ENCODE measurements around the gene TIMP4.

The TIMP4 gene

DNA sequence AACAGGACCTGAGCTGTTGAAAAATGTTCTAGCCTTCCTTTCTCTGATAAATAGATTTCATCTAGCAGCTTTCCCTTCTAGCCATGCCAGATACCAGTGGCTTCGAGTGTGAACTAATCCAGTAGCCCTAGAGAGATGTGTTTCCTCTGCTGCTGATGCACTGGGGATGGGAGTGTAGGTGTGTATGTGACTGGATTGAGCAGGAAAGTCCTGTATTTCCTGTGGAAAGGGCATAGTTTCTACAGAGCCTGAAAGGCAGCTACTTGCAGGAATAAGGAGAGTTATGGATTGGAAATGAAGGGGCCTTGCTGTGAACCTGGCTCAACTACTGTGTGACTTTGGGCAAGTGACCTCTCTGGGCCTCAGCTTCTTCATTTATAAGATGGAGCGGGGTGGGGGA lies 8.6 kb downstream of the TIMP4 start:
- no peak overlapping the region for H3K27ac ChIP-seq
- DNase-seq (ENCODE audit: low read depth, low spot score): no peak

DNA sequence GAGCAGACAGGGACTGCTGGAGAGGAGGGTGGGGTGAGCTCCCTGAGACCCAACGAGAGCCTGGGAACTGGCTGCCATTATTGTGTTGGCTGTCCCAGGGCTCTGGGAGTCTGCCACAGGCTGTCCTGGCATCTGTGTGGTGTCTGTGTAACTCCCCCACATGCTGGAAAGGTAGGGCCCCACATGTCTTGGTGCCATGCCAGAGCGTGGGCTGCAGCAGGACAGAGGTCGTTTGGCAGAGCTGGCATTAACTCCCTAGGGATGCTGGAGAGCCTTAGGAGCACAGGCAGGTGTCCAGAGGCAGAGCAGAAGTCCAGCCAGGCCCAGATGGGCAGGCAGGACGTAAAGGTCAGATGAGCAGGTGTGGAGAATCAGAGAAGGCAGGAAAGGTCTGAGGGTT lies 9.7 kb downstream of the TIMP4 start:
- no peak overlapping the region for H3K27ac ChIP-seq
- no peak for DNase-seq (ENCODE audit: low read depth, low spot score)

- no peak for DNase-seq (ENCODE audit: low read depth, low spot score)
- no peak overlapping the region for H3K27ac ChIP-seq
Observed at GRCh38 chr3:12148183-12148940, 10.3 kb downstream of the TIMP4 start.

DNA sequence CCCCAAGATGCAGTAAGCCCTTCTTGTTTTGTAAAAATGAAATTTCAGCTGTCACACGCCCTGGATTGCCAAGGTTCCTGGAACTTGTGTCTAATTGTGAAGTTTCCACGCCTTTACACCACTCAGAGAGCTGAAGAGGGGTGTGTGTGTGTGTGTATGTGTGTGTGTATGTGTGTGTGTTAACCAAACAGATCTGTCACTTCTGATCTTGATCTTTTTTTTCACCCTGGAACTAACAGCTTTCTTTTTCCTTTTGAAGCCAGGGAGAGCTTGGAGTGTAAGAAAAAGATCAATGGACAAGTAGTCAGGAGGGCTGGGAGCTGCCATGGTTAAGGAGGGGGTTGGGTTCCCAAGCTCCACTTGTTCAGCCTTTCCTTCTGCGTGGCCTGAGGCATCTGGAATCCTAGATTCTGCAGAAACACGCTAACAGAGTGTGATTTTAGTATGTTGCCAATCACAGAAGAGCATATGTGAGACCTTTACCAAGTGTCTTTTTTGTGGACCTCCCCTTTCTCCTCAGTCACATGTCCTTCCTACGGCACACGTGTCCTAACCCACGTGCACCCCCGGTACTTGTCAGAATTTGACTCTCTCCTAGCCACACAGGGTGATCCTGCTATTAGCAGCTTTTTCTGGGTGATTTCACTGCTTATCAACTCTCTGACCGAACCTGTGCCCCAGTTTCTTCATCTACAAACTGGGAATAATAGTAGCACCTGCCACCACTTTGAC lies 11.5 kb downstream of the TIMP4 start:
- DNase-seq (ENCODE audit: low read depth, low spot score): no peak
- no peak overlapping the region for H3K27ac ChIP-seq

DNA sequence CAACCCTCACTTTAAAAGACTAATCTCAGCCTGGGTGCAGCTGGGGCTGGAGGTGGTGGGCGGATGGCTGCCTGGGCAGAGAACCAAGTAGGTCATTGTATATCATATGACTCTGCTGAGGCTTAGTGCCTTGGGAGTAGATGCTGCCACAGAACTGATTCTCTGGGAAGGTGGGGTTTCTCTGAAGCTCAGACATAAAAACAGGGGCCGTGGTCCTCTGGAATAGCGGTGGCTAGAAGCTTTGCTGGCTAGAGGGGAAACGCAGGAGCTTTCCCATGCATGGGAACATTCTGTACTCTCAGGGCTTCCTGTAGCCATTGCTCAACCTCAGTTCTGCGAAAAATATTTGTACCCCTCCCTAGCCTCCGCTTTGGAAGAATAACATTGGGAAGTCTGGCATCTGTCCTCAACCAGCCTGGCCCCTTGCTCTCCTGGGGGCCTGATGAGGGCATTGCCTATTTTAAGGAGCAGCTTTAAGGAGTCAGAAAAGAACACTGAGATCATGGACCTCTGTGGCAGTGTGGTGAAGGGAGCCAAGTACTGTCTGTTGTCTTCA lies 14.7 kb downstream of the TIMP4 start:
- DNase-seq (ENCODE audit: low read depth, low spot score): no peak
- H3K27ac ChIP-seq: no peak overlapping the region

GRCh38 chr3:12142476-12142875 lies 16.2 kb downstream of the TIMP4 start:
- DNase-seq (ENCODE audit: low read depth, low spot score): no peak
- no peak overlapping the region for H3K27ac ChIP-seq

DNA sequence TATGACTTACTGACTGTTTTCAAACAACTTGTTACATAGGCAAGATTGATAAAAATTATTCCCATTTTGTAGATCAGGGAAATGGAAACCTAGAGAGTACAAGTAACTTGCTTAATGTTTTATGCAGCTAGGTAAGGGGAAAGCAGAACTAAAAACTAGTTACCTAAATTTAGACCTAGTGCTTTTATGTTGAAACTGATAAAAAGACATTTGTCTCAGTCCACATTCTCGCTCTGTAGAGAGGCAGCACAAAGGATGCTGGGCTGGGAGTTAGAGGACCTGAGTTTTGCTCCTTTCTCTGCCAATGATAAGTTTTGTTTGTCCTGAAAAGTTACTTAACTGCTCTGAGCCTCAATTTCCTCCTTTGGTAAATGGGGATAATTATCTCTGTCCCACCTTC lies 17.4 kb downstream of the TIMP4 start:
- no peak overlapping the region for H3K27ac ChIP-seq
- no peak for DNase-seq (ENCODE audit: low read depth, low spot score)

- DNase-seq (ENCODE audit: low read depth, low spot score): no peak
- H3K27ac ChIP-seq: no peak overlapping the region
Observed at GRCh38 chr3:12139111-12139511, 19.6 kb downstream of the TIMP4 start.

- no peak for DNase-seq (ENCODE audit: low read depth, low spot score)
- no peak overlapping the region for H3K27ac ChIP-seq
Observed at GRCh38 chr3:12138044-12138443, 20.7 kb downstream of the TIMP4 start.

DNA sequence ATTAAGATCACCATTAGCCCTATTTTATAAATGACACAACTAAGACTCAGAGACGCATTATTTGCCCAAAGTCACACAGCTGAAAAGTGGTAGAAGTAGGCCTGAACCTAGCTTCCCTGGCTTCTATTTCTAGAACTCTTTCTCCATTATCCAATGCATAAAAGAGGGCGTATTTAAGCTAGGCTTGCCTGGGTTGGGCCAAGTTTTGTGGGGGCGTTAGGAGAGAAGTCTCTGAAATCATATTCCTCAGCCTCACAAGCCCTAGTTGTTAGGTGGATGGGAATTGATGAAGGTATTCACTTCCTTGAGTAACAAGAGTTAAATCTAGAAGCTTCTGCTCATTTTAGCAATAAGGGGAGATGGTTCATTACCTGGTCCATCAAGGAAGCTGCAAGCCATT lies 22.3 kb downstream of the TIMP4 start:
- H3K27ac ChIP-seq: no peak overlapping the region
- DNase-seq (ENCODE audit: low read depth, low spot score): no peak

GRCh38 chr3:12135029-12135657 lies 23.6 kb downstream of the TIMP4 start:
- DNase-seq (ENCODE audit: low read depth, low spot score): no peak
- H3K27ac ChIP-seq: no peak overlapping the region

- no peak for DNase-seq (ENCODE audit: low read depth, low spot score)
- H3K27ac ChIP-seq: no peak overlapping the region
Observed at GRCh38 chr3:12132881-12133280, 25.8 kb downstream of the TIMP4 start.

DNA sequence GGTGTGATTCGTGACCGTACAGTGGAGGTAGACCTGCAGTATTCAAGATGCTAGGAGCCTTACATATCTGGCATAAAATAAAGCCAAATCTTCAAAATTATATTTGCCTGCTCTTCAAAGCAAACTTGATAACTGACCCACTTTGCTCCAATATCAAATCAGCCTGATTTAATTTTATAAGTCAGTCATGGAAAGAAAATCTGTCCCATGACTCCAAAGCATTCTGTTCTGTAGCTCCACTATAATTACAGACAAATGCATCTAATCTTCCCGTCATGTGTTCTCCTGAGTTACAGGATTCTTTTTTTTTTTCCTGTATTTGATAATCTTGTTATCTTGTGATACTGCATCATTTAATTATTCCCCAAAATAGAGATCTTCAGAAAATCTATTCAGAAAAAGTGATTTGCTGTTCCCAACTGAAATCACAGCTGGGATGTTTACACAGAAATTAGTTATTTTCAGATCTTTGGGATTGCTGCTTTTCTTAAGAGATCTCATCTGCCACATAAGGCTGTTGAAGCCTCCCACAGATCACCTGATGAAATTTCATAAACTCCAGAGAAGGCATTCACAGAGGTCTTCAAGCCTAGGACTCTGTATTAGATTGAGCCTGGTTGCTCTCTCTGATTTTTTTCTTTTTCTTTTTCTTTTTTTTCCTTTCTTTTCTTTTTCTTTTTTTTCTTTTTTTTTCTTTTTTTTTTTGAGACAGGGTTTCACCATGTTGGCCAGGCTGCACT lies 27.2 kb downstream of the TIMP4 start:
- H3K27ac ChIP-seq: no peak overlapping the region
- DNase-seq (ENCODE audit: low read depth, low spot score): no peak

DNA sequence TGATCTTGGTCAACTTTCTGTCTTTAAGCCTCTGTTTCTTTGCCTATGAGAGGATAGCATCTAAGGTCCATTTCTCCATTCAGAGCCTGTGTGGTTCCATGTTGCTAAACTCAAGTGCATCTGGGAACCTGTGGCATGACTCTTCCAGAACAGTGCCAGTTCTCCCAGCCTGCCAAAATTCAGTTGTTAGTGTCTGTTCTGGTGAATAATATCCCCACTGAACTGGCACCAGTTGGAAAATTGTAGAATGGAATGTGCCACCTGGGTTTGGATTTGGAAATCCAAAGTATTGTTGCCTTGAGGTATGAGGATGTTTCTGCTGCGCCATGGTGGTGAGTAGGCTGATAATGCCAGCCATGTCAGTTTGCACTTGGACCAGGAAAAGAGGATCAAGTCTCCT lies 31.3 kb downstream of the TIMP4 start:
- H3K27ac ChIP-seq: no peak overlapping the region
- no peak for DNase-seq (ENCODE audit: low read depth, low spot score)

- no peak overlapping the region for H3K27ac ChIP-seq
- no peak for DNase-seq (ENCODE audit: low read depth, low spot score)
Observed at GRCh38 chr3:12125772-12126171, 32.9 kb downstream of the TIMP4 start.

DNA sequence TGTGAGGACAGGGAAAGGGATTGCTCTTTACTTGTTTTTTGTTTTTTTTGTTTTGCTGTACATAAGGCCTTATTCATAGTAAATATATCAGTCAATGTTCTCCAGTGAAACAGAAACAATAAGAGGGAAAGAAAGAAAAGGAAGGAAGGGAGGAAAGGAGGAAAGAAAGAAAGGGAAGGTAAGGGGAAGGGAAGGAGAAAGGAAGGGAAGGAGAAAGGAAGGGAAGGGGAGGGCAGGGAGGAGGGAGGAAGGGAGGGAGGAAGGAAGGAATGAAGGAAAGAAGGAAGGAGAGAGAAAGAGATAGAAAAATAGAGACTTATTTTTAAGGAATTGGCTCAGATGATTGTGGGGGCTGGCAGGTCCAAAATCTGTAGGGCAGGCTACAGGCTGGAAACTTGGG lies 37.2 kb downstream of the TIMP4 start:
- no peak for DNase-seq (ENCODE audit: low read depth, low spot score)
- no peak overlapping the region for H3K27ac ChIP-seq

- DNase-seq (ENCODE audit: low read depth, low spot score): no peak
- no peak overlapping the region for H3K27ac ChIP-seq
Observed at GRCh38 chr3:12120374-12121140, 38.2 kb downstream of the TIMP4 start.

- no peak overlapping the region for H3K27ac ChIP-seq
Observed at GRCh38 chr3:12117473-12117872, 41.2 kb downstream of the TIMP4 start.

DNA sequence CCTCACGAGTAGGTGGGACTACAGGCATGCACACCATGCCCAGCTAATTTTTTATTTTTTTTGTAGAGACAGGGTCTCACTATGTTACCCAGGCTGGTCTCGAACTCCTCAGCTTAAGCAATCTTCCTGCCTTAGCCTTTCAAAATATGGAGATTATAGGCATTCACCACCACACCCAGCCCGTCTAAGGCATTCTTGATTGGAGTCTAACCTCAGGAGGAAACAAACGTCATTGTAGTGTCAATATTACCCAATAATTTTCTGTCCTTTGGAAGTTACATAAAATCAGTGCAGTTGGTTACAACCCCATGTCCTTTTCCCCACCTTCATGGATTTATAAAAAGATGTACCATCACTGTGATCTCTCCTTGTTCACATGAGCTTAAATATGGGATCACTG lies 41.8 kb downstream of the TIMP4 start:
- H3K27ac ChIP-seq: no peak overlapping the region

More at GRCh38 chr3:12117473-12117872, 41.2 kb downstream of the TIMP4 start:
- no peak for DNase-seq (ENCODE audit: low read depth, low spot score)

GRCh38 chr3:12115849-12116248 lies 42.9 kb downstream of the TIMP4 start:
- no peak for DNase-seq (ENCODE audit: low read depth, low spot score)
- H3K27ac ChIP-seq: no peak overlapping the region

More for the DNA sequence above, 41.8 kb downstream of the TIMP4 start:
- no peak for DNase-seq (ENCODE audit: low read depth, low spot score)

All from epithelial cell of prostate (primary cell).